OCI-LY1 (cell line): ENCODE results near the gene ZNF296.

Source experiments
- H2AFZ ChIP-seq: fragments of 200-600 bp; sonication (generic), shearing (Covaris generic); 2 replicates; pipeline ENCODE4 v1.6.0; 2014; ENCODE audit warnings: antibody characterized with exemption, mild to moderate bottlenecking, low read length
- H3F3A ChIP-seq: fragments of 200-600 bp; sonication (generic), shearing (Covaris generic); 2 replicates; pipeline ENCODE4 v1.6.0; 2014; ENCODE audit warnings: mild to moderate bottlenecking, antibody characterized with exemption, low read length, moderate library complexity; ENCODE audit not compliant: insufficient read depth
- H3K27ac ChIP-seq: fragments of 200-600 bp; sonication (generic); 2 replicates; pipeline ENCODE4 v1.5.1; 2014; ENCODE audit warnings: low read length, mixed run types, mild to moderate bottlenecking, low read depth; ENCODE audit not compliant: poor library complexity, severe bottlenecking
- H3K27me3 ChIP-seq: fragments of 200-600 bp; sonication (generic); 2 replicates; pipeline ENCODE4 v1.6.0; 2014; ENCODE audit warnings: antibody characterized with exemption, mild to moderate bottlenecking, low read length, moderate library complexity; ENCODE audit not compliant: insufficient read depth
- H3K36me3 ChIP-seq: fragments of 200-600 bp; sonication (generic); 2 replicates; pipeline ENCODE4 v1.6.1; 2014; ENCODE audit warnings: mild to moderate bottlenecking, antibody characterized with exemption, low read length, moderate library complexity, mixed read lengths; ENCODE audit not compliant: insufficient read depth
- H3K4me1 ChIP-seq: fragments of 200-600 bp; sonication (generic); 2 replicates; pipeline ENCODE4 v1.5.1; 2014; ENCODE audit warnings: mild to moderate bottlenecking, low read length, moderate library complexity; ENCODE audit not compliant: insufficient read depth, severe bottlenecking
- H3K4me2 ChIP-seq: fragments of 200-600 bp; sonication (generic), shearing (Covaris generic); 2 replicates; pipeline ENCODE4 v1.6.1; 2014; ENCODE audit warnings: low read length
- H3K4me3 ChIP-seq: fragments of 200-600 bp; sonication (generic); 2 replicates; pipeline ENCODE4 v1.5.1; 2014; ENCODE audit warnings: low read length, low read depth, mild to moderate bottlenecking, mixed read lengths; ENCODE audit not compliant: poor library complexity, severe bottlenecking
- H3K79me2 ChIP-seq: fragments of 200-600 bp; shearing (Covaris generic); 2 replicates; pipeline ENCODE4 v1.6.1; 2016; ENCODE audit warnings: mixed run types, low read length, mixed read lengths; ENCODE audit not compliant: insufficient read depth
- H3K9ac ChIP-seq: fragments of 200-600 bp; sonication (generic), shearing (Covaris generic); 2 replicates; pipeline ENCODE4 v1.6.1; 2014; ENCODE audit warnings: mild to moderate bottlenecking, low read length, mixed read lengths
- H3K9me2 ChIP-seq: fragments of 200-600 bp; sonication (generic), shearing (Covaris generic); 2 replicates; pipeline ENCODE4 v1.6.1; 2014; ENCODE audit warnings: low read depth, mild to moderate bottlenecking, low read length, mixed read lengths
- H3K9me3 ChIP-seq: fragments of 200-600 bp; shearing (Covaris generic); 2 replicates; pipeline ENCODE4 v1.6.1; 2014; ENCODE audit warnings: low read length, mixed read lengths
- H4K20me1 ChIP-seq: fragments of 200-600 bp; sonication (generic), shearing (Covaris generic); 2 replicates; pipeline ENCODE4 v1.6.0; 2016; ENCODE audit warnings: mild to moderate bottlenecking, low read length; ENCODE audit not compliant: insufficient read depth
- EZH2 ChIP-seq: fragments of 200-600 bp; sonication (generic), shearing (Covaris generic); IDR thresholded peaks from 2 replicates; pipeline ENCODE4 v1.8.0; 2017; ENCODE audit warnings: borderline replicate concordance, mixed run types, mild to moderate bottlenecking, antibody characterized with exemption, low read length, moderate library complexity, mixed read lengths
- TF ChIP-seq, protein P1 (sequence below): fragments of 200-600 bp; sonication (generic), shearing (Covaris generic); IDR thresholded peaks from 2 replicates; pipeline ENCODE4 v1.5.1; 2017; ENCODE audit warnings: mild to moderate bottlenecking, antibody characterized with exemption, low read length, moderate library complexity, mixed read lengths

The ZNF296 gene

DNA sequence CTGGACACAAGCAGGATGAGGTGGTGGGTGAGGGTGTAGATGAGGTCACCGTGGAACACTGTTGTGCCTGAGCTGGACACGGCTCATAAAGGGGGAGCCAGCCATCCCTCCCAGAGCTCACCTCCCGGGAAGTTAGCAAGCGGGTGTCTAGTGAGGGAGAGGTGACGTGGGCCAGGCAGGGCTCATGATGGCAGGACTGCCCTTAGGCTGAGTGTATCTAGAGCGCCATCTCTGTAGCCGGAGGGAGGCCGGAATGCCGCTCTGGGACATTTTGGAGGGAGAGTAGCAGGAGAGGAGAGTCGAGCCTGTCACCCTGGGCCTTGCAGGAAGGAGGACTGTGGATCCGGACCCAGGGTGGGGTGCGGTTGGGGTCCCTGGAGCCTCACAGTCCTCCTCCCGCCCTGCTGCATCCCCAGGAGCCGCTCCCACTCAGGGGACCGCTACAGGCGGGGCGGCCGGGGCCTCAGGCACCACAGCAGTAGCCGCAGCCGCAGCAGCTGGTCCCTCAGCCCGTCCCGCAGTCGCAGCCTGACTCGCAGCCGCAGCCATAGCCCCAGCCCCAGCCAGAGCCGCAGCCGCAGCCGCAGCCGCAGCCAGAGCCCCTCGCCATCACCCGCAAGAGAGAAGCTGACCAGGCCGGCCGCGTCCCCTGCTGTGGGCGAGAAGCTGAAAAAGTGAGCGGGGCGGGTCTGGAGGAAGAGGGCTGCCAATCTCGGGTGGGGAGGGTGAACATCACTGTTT, 9.2 kb downstream of the ZNF296 start:
- H3K36me3 ChIP-seq = peaks cover 91% of the 10 kb centered on the region
- no peak overlapping the region for H2AFZ ChIP-seq
- 0 out of 2 replicates have a peak, but pooled peaks cover 6% of the 10 kb centered on the region for H3F3A ChIP-seq
- no peaks in the 10 kb centered on the region for H3K9me2 ChIP-seq
- no peak overlapping the region for H3K4me2 ChIP-seq
- no peak overlapping the region for H3K27ac ChIP-seq
- H3K4me3 ChIP-seq = no peak overlapping the region
- H3K9me3 ChIP-seq = no peaks in the 10 kb centered on the region
- H3K27me3 ChIP-seq = no peaks in the 10 kb centered on the region
- TF ChIP-seq, protein P1, sequence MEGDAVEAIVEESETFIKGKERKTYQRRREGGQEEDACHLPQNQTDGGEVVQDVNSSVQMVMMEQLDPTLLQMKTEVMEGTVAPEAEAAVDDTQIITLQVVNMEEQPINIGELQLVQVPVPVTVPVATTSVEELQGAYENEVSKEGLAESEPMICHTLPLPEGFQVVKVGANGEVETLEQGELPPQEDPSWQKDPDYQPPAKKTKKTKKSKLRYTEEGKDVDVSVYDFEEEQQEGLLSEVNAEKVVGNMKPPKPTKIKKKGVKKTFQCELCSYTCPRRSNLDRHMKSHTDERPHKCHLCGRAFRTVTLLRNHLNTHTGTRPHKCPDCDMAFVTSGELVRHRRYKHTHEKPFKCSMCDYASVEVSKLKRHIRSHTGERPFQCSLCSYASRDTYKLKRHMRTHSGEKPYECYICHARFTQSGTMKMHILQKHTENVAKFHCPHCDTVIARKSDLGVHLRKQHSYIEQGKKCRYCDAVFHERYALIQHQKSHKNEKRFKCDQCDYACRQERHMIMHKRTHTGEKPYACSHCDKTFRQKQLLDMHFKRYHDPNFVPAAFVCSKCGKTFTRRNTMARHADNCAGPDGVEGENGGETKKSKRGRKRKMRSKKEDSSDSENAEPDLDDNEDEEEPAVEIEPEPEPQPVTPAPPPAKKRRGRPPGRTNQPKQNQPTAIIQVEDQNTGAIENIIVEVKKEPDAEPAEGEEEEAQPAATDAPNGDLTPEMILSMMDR = no peak
- no peak for TF ChIP-seq EZH2
- H3K4me1 ChIP-seq = peaks cover 16% of the 10 kb centered on the region
- H3K9ac ChIP-seq = no peak overlapping the region
- H3K79me2 ChIP-seq = no peaks in the 10 kb centered on the region
- no peaks in the 10 kb centered on the region for H4K20me1 ChIP-seq

DNA sequence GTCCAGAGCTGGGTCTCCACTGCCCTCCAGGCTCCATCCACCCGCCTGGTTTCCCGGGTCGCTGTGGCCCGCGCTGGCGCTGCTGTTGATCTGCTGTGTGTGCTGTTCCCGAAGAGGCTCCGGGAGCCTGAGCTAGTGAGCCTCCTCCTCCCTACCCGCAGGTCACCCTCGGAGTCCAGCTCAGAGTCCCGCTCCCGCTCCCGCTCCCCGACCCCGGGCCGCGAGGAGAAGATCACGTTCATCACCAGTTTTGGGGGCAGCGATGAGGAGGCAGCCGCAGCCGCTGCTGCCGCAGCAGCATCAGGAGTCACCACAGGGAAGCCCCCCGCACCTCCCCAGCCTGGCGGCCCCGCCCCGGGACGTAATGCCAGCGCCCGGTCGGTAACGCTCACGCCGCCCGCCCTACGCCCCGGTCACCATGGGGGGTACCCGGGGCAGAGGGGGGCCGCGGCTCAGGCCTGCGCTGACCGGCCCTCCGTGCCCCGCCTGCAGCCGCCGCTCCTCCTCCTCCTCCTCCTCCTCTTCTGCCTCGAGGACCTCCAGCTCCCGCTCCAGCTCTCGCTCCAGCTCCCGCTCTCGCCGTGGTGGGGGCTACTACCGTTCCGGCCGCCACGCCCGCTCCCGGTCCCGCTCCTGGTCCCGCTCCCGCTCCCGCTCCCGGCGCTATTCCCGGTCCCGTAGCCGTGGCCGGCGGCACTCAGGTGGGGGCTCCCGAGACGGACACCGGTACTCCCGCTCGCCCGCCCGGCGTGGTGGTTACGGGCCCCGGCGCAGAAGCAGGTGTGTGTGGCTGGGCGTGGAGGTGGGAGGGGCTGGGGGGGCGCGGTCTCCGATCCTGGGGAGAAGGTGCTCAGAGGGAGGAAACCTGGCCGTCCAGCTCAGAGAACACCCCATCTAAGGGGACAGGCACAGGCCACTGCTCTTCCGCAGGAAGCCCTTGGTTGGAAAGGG, 12.2 kb downstream of the ZNF296 start:
- no peaks in the 10 kb centered on the region for H3K9me3 ChIP-seq
- no peak overlapping the region for H3K27ac ChIP-seq
- no peak overlapping the region for H2AFZ ChIP-seq
- H3K4me1 ChIP-seq = no peaks in the 10 kb centered on the region
- H3K4me3 ChIP-seq = no peak overlapping the region
- H3K4me2 ChIP-seq = no peak overlapping the region
- no peaks in the 10 kb centered on the region for H3K27me3 ChIP-seq
- no peaks in the 10 kb centered on the region for H4K20me1 ChIP-seq
- H3K9ac ChIP-seq = no peak overlapping the region
- peaks cover 90% of the 10 kb centered on the region for H3K36me3 ChIP-seq
- no peaks in the 10 kb centered on the region for H3K9me2 ChIP-seq
- TF ChIP-seq, protein P1 = no peak
- TF ChIP-seq EZH2 = no peak
- H3K79me2 ChIP-seq = no peaks in the 10 kb centered on the region
- H3F3A ChIP-seq = no peaks in the 10 kb centered on the region

DNA sequence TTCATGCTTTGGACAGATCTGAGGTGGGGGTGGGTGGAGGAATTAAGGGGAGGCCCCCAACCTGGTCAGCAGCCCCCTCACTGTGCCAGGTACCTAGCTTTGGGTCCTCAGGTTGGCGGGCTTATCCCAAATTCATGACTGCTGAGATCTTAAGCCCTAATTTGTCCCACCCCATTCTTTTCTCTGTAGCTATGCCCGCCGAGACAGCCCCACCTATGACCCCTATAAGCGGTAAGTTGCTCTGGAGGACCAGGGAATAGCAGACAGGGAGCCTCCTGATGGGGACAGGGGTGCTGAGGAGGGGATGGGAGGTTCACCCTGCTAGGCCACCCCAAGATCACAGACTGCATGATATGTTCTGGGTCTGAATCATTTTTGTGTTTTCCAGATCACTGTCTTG, 14.3 kb downstream of the ZNF296 start:
- no peaks in the 10 kb centered on the region for H4K20me1 ChIP-seq
- no peaks in the 10 kb centered on the region for H3K27me3 ChIP-seq
- TF ChIP-seq EZH2 = no peak
- TF ChIP-seq, protein P1 = no peak
- H3F3A ChIP-seq = no peaks in the 10 kb centered on the region
- no peaks in the 10 kb centered on the region for H3K9me2 ChIP-seq
- H2AFZ ChIP-seq = no peak overlapping the region
- no peak overlapping the region for H3K9ac ChIP-seq
- no peak overlapping the region for H3K4me3 ChIP-seq
- peaks cover 89% of the 10 kb centered on the region for H3K36me3 ChIP-seq
- H3K9me3 ChIP-seq = no peaks in the 10 kb centered on the region
- peaks cover 5% of the 10 kb centered on the region for H3K4me1 ChIP-seq
- H3K27ac ChIP-seq = no peak overlapping the region
- no peak overlapping the region for H3K4me2 ChIP-seq
- no peaks in the 10 kb centered on the region for H3K79me2 ChIP-seq
